ENCODE data around the gene ANKRD9.

ANKRD9 gene

GRCh38 chr14:102469261-102469660 lies 40.3 kb downstream of the ANKRD9 start:
- TF ChIP-seq, protein P1, sequence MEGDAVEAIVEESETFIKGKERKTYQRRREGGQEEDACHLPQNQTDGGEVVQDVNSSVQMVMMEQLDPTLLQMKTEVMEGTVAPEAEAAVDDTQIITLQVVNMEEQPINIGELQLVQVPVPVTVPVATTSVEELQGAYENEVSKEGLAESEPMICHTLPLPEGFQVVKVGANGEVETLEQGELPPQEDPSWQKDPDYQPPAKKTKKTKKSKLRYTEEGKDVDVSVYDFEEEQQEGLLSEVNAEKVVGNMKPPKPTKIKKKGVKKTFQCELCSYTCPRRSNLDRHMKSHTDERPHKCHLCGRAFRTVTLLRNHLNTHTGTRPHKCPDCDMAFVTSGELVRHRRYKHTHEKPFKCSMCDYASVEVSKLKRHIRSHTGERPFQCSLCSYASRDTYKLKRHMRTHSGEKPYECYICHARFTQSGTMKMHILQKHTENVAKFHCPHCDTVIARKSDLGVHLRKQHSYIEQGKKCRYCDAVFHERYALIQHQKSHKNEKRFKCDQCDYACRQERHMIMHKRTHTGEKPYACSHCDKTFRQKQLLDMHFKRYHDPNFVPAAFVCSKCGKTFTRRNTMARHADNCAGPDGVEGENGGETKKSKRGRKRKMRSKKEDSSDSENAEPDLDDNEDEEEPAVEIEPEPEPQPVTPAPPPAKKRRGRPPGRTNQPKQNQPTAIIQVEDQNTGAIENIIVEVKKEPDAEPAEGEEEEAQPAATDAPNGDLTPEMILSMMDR (IDR thresholded peaks at IDR 0.05; ENCODE audit: control insufficient read depth, extremely low read depth, insufficient read depth), result no peak
- no peak for DNase-seq (ENCODE audit: low read depth)
- H3K4me3 ChIP-seq (ENCODE audit: low read depth, low read length), result no peak overlapping the region

GRCh38 chr14:102464846-102465341 lies 44.7 kb downstream of the ANKRD9 start:
- TF ChIP-seq, protein P1 (IDR thresholded peaks at IDR 0.05; ENCODE audit: control insufficient read depth, extremely low read depth, insufficient read depth), result no peak
- DNase-seq (ENCODE audit: low read depth), result no peak
- H3K4me3 ChIP-seq (ENCODE audit: low read depth, low read length), result no peak overlapping the region

GRCh38 chr14:102464006-102464405 lies 45.6 kb downstream of the ANKRD9 start:
- TF ChIP-seq, protein P1 (IDR thresholded peaks at IDR 0.05; ENCODE audit: control insufficient read depth, extremely low read depth, insufficient read depth), result no peak
- DNase-seq (ENCODE audit: low read depth), result no peak
- H3K4me3 ChIP-seq (ENCODE audit: low read depth, low read length), result no peak overlapping the region

GRCh38 chr14:102462391-102462790 lies 47.2 kb downstream of the ANKRD9 start:
- TF ChIP-seq, protein P1 (IDR thresholded peaks at IDR 0.05; ENCODE audit: control insufficient read depth, extremely low read depth, insufficient read depth), result no peak
- no peak overlapping the region for H3K4me3 ChIP-seq (ENCODE audit: low read depth, low read length)
- no peak for DNase-seq (ENCODE audit: low read depth)

- no peak for DNase-seq (ENCODE audit: low read depth)
- H3K4me3 ChIP-seq (ENCODE audit: low read depth, low read length), result no peak overlapping the region
- TF ChIP-seq, protein P1 (IDR thresholded peaks at IDR 0.05; ENCODE audit: control insufficient read depth, extremely low read depth, insufficient read depth), result no peak
These were observed 47.9 kb downstream of the ANKRD9 start for GRCh38 chr14:102461490-102462338.

- H3K4me3 ChIP-seq (ENCODE audit: low read depth, low read length), result no peak overlapping the region
- DNase-seq (ENCODE audit: low read depth), result no peak
- TF ChIP-seq, protein P1 (IDR thresholded peaks at IDR 0.05; ENCODE audit: control insufficient read depth, extremely low read depth, insufficient read depth), result no peak
These were observed 52.1 kb downstream of the ANKRD9 start for GRCh38 chr14:102457509-102457908.

Data from LNCaP clone FGC (cell line).